ENCODE results near the gene PLCZ1.

DNA sequence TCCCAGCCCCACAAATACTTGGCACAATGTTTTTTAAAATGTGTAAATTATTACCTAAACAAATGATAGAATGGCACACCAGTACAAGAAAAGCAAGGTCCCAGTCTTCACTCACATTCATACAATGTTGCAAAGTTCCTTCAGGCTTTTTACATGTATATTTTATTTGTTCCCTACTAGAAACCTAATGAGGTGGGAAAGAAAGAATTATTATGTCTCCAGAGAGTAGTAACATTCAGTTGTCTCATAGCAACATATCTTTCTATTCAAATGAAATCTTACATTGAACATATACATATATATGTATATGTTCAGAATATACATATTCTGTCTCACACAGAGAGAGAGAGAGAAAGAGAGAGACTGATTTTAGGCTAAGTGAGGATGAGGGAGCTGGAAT lies 85.2 kb downstream of the PLCZ1 start:
- TF ChIP-seq CTCF (IDR thresholded peaks at IDR 0.05 in 2 of 3, conservative IDR thresholded peaks at IDR 0.05 in 1 of 3; ENCODE audit: control insufficient read depth in 2 of 3, extremely low read depth in 1 of 3, insufficient read depth in 1 of 3, low read depth in 3 of 3, low read length in 3 of 3): no peak
- TF ChIP-seq EZH2 (IDR thresholded peaks at IDR 0.05; ENCODE audit: borderline replicate concordance, control insufficient read depth, low read depth, low read length): no peak
- TF ChIP-seq ZNF274 (IDR thresholded peaks at IDR 0.05; ENCODE audit: insufficient read depth, insufficient read length): no peak
- no peak for TF ChIP-seq POLR2A (IDR thresholded peaks at IDR 0.05; ENCODE audit: low read depth, low read length)
- no peak for TF ChIP-seq CEBPB (IDR thresholded peaks at IDR 0.05; ENCODE audit: borderline replicate concordance in 1 of 2, low read depth in 2 of 2, low read length in 2 of 2)
- no peak for TF ChIP-seq JUND (IDR thresholded peaks at IDR 0.05; ENCODE audit: low read depth, low read length)
- no peak for TF ChIP-seq MXI1 (IDR thresholded peaks at IDR 0.05; ENCODE audit: low read depth, low read length)
- no peak for TF ChIP-seq SMC3 (IDR thresholded peaks at IDR 0.05; ENCODE audit: borderline replicate concordance, low read length)
- no peak for TF ChIP-seq PAX5 (IDR thresholded peaks at IDR 0.05; ENCODE audit: borderline replicate concordance, low read depth, low read length)
- no peak for TF ChIP-seq EP300 (IDR thresholded peaks at IDR 0.05; ENCODE audit: borderline replicate concordance in 1 of 2, control insufficient read depth in 1 of 2, low read depth in 2 of 2, low read length in 2 of 2)
- TF ChIP-seq CHD4 (IDR thresholded peaks at IDR 0.05): no peak
